ENCODE results near the gene JMJD1C.

- TF ChIP-seq CTCF (IDR thresholded peaks at IDR 0.05) (no peak), POLR2A (IDR thresholded peaks at IDR 0.05) (no peak)
These were observed 36.5 kb downstream of the JMJD1C start for GRCh38 chr10:63429281-63429680.
